ENCODE results near the gene DPH1. TPM values are rescaled to one million over a fixed set of nuclear protein-coding genes. Genes with fewer than 3 reads are reported as not detected.

Gene DPH1
- total and polyA plus RNA-seq, 8 donors = 21.8 to 74.4 (median 32.2) TPM

- 54 to 56% methylated on average over 18 of the region's 18 CpGs for WGBS, 2 donors
- H3K27ac ChIP-seq = no peak overlapping the region
- no peaks in the 10 kb centered on the region for H3K4me1 ChIP-seq
- no peak for TF ChIP-seq CTCF (IDR thresholded peaks at IDR 0.05)
- no peaks in the 10 kb centered on the region for H3K9me3 ChIP-seq
- no peak overlapping the region for H3K4me3 ChIP-seq
- H3K27me3 ChIP-seq = no peaks in the 10 kb centered on the region
- DNase-seq (peak in 1 of 6 donors; percentile 38), FAIRE-seq (no peak), ATAC-seq (peak in 3 of 4 donors; percentile 65 to 75 (median 69))
- intact Hi-C loops (cut with DNase I) = no loop called here
- H3K36me3 ChIP-seq = no peaks in the 10 kb centered on the region
Observed at GRCh38 chr17:1986783-1987451, 43.0 kb upstream of the DPH1 start.

GRCh38 chr17:1989135-1989534 is 40.8 kb upstream of the DPH1 start:
- ATAC-seq = peak in 3 of 4 donors; percentile 39 to 53 (median 46)
- H3K27ac ChIP-seq = no peak overlapping the region
- no peak for FAIRE-seq

GRCh38 chr17:1992541-1992940 is 37.4 kb upstream of the DPH1 start:
- Histone ChIP-seq H3K4me3 (no peak overlapping the region), H3K4me1 (peaks cover 13 to 19% (median 14%) of the 10 kb centered on the region in 3 donors), H3K36me3 (no peaks in the 10 kb centered on the region), H3K27me3 (no peaks in the 10 kb centered on the region), H3K27ac (no peak overlapping the region), H3K9me3 (no peaks in the 10 kb centered on the region)
- no peak for DNase-seq
- TF ChIP-seq CTCF (IDR thresholded peaks at IDR 0.05) = no peak
- 80 to 83% methylated on average over 10 of the region's 10 CpGs for WGBS, 2 donors
- FAIRE-seq = no peak
- no peak for ATAC-seq
- intact Hi-C loops (cut with DNase I) = no loop called here

More at GRCh38 chr17:1989135-1989534, 40.8 kb upstream of the DPH1 start:
- H3K36me3 ChIP-seq = no peaks in the 10 kb centered on the region
- H3K4me3 ChIP-seq = no peak overlapping the region
- no peaks in the 10 kb centered on the region for H3K4me1 ChIP-seq
- 85 to 89% methylated on average over 10 of the region's 10 CpGs for WGBS, 2 donors
- intact Hi-C loops (cut with DNase I) = no loop called here
- no peak for DNase-seq
- H3K27me3 ChIP-seq = no peaks in the 10 kb centered on the region
- no peaks in the 10 kb centered on the region for H3K9me3 ChIP-seq
- no peak for TF ChIP-seq CTCF (IDR thresholded peaks at IDR 0.05)

- DNase-seq (no peak), FAIRE-seq (no peak), ATAC-seq (no peak)
- Histone ChIP-seq H3K4me1 (peaks cover 22 to 34% (median 24%) of the 10 kb centered on the region in 3 donors), H3K36me3 (no peaks in the 10 kb centered on the region), H3K9me3 (no peaks in the 10 kb centered on the region), H3K27me3 (no peaks in the 10 kb centered on the region), H3K27ac (no peak overlapping the region), H3K4me3 (no peak overlapping the region)
- 94% methylated on average over 4 of the region's 4 CpGs for WGBS, 2 donors
- intact Hi-C loops (cut with DNase I) = no loop called here
- TF ChIP-seq CTCF (IDR thresholded peaks at IDR 0.05) = no peak
Observed at GRCh38 chr17:1994707-1995106, 35.2 kb upstream of the DPH1 start.

- WGBS, 2 donors = 80 to 82% methylated on average over 16 of the region's 16 CpGs
- ATAC-seq (no peak), FAIRE-seq (no peak), DNase-seq (no peak)
- Histone ChIP-seq H3K27me3 (no peaks in the 10 kb centered on the region), H3K36me3 (no peaks in the 10 kb centered on the region), H3K4me3 (no peak overlapping the region), H3K4me1 (peaks cover 29 to 41% (median 31%) of the 10 kb centered on the region in 3 donors), H3K27ac (no peak overlapping the region), H3K9me3 (no peaks in the 10 kb centered on the region)
- intact Hi-C loops (cut with DNase I) = no loop called here
- no peak for TF ChIP-seq CTCF (IDR thresholded peaks at IDR 0.05)
Observed at GRCh38 chr17:1995321-1995892, 34.5 kb upstream of the DPH1 start.

Data from pancreas (tissue), 10 donors.